SK-N-MC (cell line): ENCODE measurements around the gene ELAVL2.

Source experiments
- EZH2 ChIP-seq: fragments of 200-600 bp; sonication (generic); IDR thresholded peaks from one replicate; pipeline ENCODE4 v1.6.1; 2017; ENCODE audit warnings: antibody characterized with exemption
- FOXP2 ChIP-seq: optimal IDR thresholded peaks from 2 replicates; pipeline ENCODE3; 2011; ENCODE audit warnings: mild to moderate bottlenecking, moderate library complexity; ENCODE audit not compliant: insufficient read depth; ENCODE audit errors: extremely low read length, control extremely low read depth
- POLR2AphosphoS5 ChIP-seq: IDR thresholded peaks from 2 replicates; pipeline ENCODE4 v1.6.1; 2012; ENCODE audit warnings: mild to moderate bottlenecking, low read depth, low read length, borderline replicate concordance

- TF ChIP-seq POLR2AphosphoS5 (no peak), EZH2 (no peak), FOXP2 (no peak)
These were observed 4.4 kb upstream of the ELAVL2 start for GRCh38 chr9:23830476-23830805.
